Osteocyte (in vitro differentiated cells): ENCODE results near the gene NTN1. TPM values are rescaled to one million over a fixed set of nuclear protein-coding genes. Genes with fewer than 3 reads are reported as not detected.
"Not testable (repeated sequence)": the region's sequence is repeated elsewhere in the genome, so short reads cannot be mapped to it uniquely, and the experiment has no call there.

Source experiments
- DNase-seq: peaks from one replicate; pipeline ENCODE4 v3.0.0; 2021; ENCODE audit warnings: mixed read lengths; ENCODE audit not compliant: unreplicated experiment; ENCODE audit errors: extremely low spot score
- H3K27ac Mint-ChIP-seq: one replicate; pipeline ENCODE4 v1.8.0; 2021; ENCODE audit warnings: mild to moderate bottlenecking, mixed read lengths; ENCODE audit not compliant: unreplicated experiment
- H3K27me3 Mint-ChIP-seq: one replicate; pipeline ENCODE4 v1.8.0; 2021; ENCODE audit warnings: mixed read lengths; ENCODE audit not compliant: unreplicated experiment
- H3K36me3 Mint-ChIP-seq: one replicate; pipeline ENCODE4 v1.8.0; 2021; ENCODE audit warnings: mixed read lengths; ENCODE audit not compliant: unreplicated experiment
- H3K4me1 Mint-ChIP-seq: one replicate; pipeline ENCODE4 v1.8.0; 2021; ENCODE audit warnings: mixed read lengths; ENCODE audit not compliant: unreplicated experiment
- H3K4me3 Mint-ChIP-seq: one replicate; pipeline ENCODE4 v1.8.0; 2021; ENCODE audit warnings: mild to moderate bottlenecking, moderate library complexity, mixed read lengths; ENCODE audit not compliant: unreplicated experiment
- H3K9me3 Mint-ChIP-seq: one replicate; pipeline ENCODE4 v1.8.0; 2021; ENCODE audit warnings: mixed read lengths; ENCODE audit not compliant: unreplicated experiment
- CTCF ChIP-seq: fragments of 200-600 bp; sonication (generic); IDR thresholded peaks from 2 replicates; pipeline ENCODE4 v1.5.0; 2021; ENCODE audit warnings: antibody characterized with exemption, mild to moderate bottlenecking, moderate library complexity
- total RNA-seq: library from RNA; stranded (reverse); gene quantifications from 2 replicates; pipeline ENCODE4 v1.2.1, GENCODE V29; 2021

The NTN1 gene
- total RNA-seq, 1 donor from 2014 or later: 21.4 TPM

DNA sequence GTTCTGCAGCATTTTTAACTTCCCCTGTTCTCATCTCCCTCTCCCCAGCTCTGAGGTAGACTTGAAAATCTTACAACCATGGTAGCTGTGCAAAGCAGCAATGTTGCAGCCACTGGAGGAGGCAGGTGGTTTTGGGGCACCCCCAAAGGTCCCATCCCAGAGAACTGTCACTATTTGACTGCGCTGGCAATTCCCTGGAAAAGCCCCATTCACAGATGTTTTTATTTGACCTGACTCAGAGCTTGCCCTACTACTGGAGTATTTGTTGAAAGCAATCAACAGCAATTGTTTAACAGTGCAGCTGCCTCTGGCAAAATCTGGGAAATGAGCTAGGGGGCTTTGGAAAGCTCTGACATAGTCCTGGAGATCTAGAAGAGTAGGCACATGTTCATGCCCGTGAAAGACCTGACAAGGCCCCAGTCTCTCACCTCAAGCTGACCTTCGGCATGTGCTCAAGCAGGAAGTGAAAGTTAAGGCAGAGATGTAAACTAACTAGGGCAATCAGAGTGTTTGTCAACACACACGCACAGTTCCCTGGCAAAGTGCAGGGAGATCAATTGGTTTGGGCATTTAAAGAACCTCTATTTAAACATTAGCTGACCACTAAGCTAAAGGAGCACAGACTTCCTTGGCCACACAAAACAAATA is 36.1 kb upstream of the NTN1 start:
- Mint-ChIP-seq H3K4me3 (no peak overlapping the region), H3K27ac (no peak overlapping the region), H3K9me3 (no peaks in the 10 kb centered on the region), H3K27me3 (peaks cover 12% of the 10 kb centered on the region), H3K36me3 (no peaks in the 10 kb centered on the region), H3K4me1 (no peaks in the 10 kb centered on the region)
- DNase-seq: no peak
- TF ChIP-seq CTCF: no peak

GRCh38 chr17:8986295-8986694 is 35.0 kb upstream of the NTN1 start:
- no peak for DNase-seq
- no peak overlapping the region for H3K27ac Mint-ChIP-seq
- H3K27me3 Mint-ChIP-seq: peaks cover 12% of the 10 kb centered on the region
- H3K36me3 Mint-ChIP-seq: no peaks in the 10 kb centered on the region
- H3K9me3 Mint-ChIP-seq: no peaks in the 10 kb centered on the region
- TF ChIP-seq CTCF: no peak
- no peak overlapping the region for H3K4me3 Mint-ChIP-seq
- no peaks in the 10 kb centered on the region for H3K4me1 Mint-ChIP-seq

GRCh38 chr17:8988263-8988935 is 32.9 kb upstream of the NTN1 start:
- H3K27me3 Mint-ChIP-seq: peaks cover 13% of the 10 kb centered on the region
- not testable (repeated sequence) for H3K27ac Mint-ChIP-seq, DNase-seq, H3K9me3 Mint-ChIP-seq, H3K4me1 Mint-ChIP-seq, H3K36me3 Mint-ChIP-seq, H3K4me3 Mint-ChIP-seq

DNA sequence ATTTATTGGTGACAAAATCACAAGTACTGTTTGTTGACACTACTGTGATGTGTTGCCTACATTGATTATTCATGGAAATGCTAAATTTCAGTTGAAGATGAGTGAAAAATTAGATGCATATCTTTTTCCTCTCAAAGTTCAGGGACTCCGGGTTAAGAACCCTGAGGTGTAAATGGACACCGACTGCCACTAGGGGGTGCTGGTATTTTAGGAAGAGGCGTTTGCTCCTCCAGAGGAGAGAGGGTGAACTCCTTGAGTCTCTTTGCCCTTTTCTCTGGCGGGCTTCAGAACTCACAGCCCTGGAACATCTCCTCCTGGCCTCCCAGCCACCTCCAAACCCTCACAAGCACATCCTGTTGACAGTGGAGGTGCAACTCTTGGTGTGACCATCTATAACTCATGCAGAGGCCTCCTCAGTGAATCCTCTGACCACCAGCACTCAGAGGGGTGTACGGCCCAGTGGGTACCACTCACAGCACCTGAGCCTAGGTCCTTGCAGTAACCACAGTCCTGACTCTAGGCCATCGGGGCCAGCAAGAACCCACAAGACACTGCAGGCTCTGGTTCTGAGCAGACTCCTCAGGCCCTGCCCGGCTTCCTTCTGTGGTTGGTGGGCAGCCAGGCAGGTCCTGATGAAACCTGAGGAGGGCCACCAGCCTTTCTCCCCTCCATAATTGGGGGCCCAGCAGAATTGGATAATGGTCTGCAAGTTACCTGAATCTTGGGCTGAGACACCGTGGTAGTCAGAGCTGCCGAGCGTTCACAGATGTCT is 29.6 kb upstream of the NTN1 start:
- peak; percentile 83 for TF ChIP-seq CTCF
- DNase-seq: peak; percentile 87
- H3K4me1 Mint-ChIP-seq: no peaks in the 10 kb centered on the region
- H3K36me3 Mint-ChIP-seq: no peaks in the 10 kb centered on the region
- H3K27ac Mint-ChIP-seq: no peak overlapping the region
- H3K9me3 Mint-ChIP-seq: no peaks in the 10 kb centered on the region
- H3K4me3 Mint-ChIP-seq: no peak overlapping the region
- H3K27me3 Mint-ChIP-seq: peaks cover 8% of the 10 kb centered on the region

DNA sequence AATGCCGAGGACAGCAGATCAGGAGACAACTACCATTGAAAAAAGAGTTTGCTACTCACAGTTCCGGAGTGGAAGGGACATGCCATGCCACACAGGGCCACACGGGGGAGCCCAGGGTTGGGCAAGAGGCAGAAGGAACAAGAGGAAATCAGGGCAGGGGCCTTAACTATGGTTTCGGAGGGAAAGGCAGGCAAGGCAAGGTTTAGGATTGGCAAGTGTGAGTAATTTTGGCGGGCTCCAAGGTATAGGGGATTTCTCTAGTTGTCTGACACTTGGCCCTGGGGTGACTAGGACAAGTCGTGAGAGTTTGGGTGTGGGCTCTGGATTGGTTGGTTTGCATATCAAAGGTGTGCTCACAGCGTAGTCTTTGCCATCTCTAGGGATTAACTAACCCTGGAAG is 27.0 kb upstream of the NTN1 start:
- Mint-ChIP-seq H3K9me3 (no peaks in the 10 kb centered on the region), H3K4me3 (no peak overlapping the region), H3K27ac (no peak overlapping the region), H3K4me1 (no peaks in the 10 kb centered on the region), H3K27me3 (peaks cover 8% of the 10 kb centered on the region), H3K36me3 (no peaks in the 10 kb centered on the region)
- peak; percentile 88 for DNase-seq
- TF ChIP-seq CTCF: peak; percentile 79
